NCI-H82 (cell line): Measurements from ENCODE around the gene AQR.
"Not testable (repeated sequence)": the region's sequence is repeated elsewhere in the genome, so short reads cannot be mapped to it uniquely, and the experiment has no call there.

Experiments
- DNase-seq: peaks from one replicate; lab custom pipeline; 2025; lab: John Stamatoyannopoulos, UW

The AQR gene

DNA sequence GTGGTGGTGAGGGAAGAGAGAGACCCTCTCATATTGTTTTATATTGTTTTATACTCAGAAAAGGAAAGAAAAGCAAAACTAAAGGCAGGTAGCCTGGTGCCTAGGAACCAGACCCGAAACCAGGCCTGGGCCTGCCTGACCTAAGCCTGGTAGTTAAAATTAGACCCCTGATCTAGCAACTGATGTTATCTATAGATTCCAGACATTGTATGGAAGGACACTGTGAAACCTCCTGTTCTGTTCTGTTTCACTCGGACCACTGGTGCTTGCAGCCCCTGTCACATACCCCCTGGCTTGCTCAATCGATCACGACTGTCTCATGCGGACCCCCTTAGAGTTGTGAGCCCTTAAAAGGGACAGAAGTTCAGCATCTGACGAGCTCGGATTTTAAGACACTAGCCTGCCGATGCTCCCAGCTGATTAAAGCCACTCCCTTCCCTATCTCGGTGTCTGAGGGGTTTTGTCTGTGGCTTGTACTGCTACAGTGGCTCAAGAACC lies 156.6 kb downstream of the AQR start:
- DNase-seq, result not testable (repeated sequence)

- no peak for DNase-seq
These were observed 157.2 kb downstream of the AQR start for GRCh38 chr15:34812369-34812768.

- DNase-seq, result peak; percentile 34
These were observed 159.0 kb downstream of the AQR start for GRCh38 chr15:34810443-34811129.

DNA sequence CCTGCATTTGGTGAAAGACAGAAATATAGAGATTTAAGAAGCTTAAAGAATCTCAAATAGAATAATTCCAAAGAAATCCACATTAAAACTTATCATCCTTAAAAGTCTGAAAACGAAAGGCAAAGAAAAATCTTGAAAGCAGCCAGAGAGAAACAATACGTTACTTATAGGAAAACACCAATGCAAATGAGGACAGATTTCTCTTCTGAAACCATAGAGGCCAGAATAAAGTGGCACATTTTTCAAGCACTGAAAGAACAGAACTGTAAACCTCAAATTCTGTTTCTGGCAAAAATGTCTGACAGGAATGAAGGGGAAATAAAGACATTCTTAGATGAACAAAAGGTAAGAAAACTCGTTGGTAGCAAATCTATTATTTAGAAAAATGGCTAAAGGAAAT lies 160.4 kb downstream of the AQR start:
- no peak for DNase-seq

- DNase-seq, result peak; percentile 67
These were observed 161.5 kb downstream of the AQR start for GRCh38 chr15:34808016-34808415.

DNA sequence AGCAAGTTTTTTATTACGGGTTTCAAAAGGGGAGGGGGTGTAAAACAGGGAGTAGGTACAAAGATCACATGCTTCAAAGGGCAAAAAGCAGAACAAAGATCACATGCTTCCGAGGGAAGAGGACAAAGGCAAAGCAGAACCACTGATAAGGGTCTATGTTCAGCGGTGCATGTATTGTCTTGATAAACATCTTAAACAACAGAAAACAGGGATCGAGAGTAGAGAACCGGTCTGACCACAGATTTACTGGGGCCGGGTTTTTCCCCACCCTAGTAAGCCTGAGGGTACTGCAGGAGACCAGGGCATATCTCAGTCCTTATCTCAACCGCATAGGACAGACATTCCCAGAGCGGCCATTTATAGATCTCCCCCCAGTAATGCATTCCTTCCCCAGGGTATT lies 162.3 kb downstream of the AQR start:
- DNase-seq, result not testable (repeated sequence)

DNA sequence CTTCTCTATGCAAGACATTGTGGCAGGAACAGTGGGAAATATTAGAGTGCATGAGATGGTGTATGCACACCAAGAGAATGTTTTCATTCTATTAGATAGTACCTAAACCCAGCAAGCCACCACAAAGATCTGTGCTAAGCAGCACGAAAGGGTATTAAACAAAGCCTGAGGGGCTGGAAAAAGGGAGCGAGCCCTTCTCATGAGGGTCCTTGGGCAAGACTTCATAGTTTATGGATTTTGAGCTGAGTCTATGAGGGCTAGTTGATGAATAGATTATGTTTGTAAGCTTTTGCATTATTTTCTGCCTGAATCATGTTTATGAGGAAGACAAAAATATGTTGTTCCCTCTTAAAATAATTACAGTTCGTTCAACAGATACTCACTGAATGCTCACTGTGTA lies 164.8 kb downstream of the AQR start:
- peak; percentile 4 for DNase-seq

DNA sequence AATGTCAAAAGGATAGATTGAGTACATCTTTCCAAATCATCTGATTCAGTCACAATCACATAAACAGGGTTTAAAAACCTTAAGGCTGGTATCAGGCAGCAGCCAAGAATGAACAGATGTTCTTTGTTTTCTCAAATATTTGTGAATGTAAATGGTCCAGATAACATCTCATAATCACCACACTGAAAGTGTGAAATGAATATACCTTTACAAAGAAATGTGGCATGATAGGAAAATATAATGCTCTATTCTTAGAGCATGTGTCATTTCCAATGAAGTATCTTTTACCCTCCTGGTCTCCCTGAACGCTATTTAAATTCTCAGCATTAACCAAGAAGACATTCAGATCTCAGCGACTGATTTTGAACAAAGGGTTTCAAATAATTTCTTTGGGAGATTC lies 165.4 kb downstream of the AQR start:
- no peak for DNase-seq

- peak; percentile 78 for DNase-seq
These were observed 166.5 kb downstream of the AQR start for GRCh38 chr15:34802803-34803750.

DNA sequence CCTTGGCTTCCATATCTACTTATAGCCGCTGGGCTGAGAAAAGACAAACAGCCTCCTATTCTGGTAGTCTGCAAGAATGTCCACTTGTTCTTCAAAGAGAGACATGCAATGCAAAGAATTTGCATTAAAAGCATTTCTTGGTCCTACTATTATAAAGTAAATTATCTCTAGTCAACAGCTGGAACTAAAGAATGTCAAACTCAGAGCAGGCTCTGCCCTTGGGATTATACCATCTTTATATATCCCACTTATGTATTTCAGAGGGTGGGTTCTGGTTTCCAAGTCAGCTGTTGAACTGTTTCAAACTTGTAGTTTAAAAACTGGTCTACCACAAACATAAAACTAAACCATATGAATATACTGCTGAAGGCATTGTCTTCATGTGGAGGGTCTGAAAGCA lies 167.2 kb downstream of the AQR start:
- no peak for DNase-seq
